ENCODE results near the gene HOXD3.

HOXD3 gene

DNA sequence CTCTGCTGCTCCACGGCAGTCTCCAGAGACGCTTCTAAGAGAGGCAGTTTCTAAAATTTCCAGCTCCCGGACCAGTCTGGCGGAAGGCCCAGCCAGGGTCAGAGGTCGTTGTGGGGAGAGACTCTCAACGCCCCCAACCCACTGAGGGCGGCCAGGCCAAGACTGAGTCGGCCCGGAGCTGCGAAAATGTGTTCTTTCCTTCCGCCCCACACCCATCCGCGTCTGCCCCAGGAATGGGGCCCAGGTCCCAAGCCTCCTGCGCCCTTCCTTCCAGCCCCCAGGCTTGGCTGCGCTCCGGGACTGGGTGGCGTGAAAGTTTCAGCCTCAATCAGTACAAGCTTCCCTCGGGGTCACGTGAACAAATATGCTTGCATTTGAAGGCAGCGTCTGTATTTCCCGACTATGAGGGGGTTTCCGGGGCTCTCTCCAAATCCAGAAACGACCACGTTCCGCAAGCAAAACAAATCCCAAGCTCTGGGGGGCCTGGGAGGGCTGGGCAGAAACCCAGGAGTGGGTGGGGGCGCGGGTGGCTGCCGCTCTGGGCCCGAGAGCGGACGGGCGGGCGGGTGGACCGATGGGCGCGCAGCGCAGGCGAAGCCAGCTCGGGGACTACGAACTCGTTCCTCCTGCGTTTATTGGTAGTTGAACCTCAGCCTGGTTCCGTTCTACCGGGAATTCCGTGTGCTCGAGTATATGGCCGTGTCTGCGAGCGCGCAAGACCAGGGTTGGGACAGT is 3.3 kb downstream of the HOXD3 start:
- TF ChIP-seq, protein P1, sequence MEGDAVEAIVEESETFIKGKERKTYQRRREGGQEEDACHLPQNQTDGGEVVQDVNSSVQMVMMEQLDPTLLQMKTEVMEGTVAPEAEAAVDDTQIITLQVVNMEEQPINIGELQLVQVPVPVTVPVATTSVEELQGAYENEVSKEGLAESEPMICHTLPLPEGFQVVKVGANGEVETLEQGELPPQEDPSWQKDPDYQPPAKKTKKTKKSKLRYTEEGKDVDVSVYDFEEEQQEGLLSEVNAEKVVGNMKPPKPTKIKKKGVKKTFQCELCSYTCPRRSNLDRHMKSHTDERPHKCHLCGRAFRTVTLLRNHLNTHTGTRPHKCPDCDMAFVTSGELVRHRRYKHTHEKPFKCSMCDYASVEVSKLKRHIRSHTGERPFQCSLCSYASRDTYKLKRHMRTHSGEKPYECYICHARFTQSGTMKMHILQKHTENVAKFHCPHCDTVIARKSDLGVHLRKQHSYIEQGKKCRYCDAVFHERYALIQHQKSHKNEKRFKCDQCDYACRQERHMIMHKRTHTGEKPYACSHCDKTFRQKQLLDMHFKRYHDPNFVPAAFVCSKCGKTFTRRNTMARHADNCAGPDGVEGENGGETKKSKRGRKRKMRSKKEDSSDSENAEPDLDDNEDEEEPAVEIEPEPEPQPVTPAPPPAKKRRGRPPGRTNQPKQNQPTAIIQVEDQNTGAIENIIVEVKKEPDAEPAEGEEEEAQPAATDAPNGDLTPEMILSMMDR (IDR thresholded peaks at IDR 0.05; ENCODE audit: low read depth, low read length, poor library complexity, severe bottlenecking), result no peak
- TF ChIP-seq EZH2phosphoT487 (IDR thresholded peaks at IDR 0.05; ENCODE audit: borderline replicate concordance, low read length), result no peak
- Histone ChIP-seq H3K4me2 (ENCODE audit: low read length) (no peak overlapping the region), H3K27me3 (ENCODE audit: control insufficient read depth, low read length) (no peaks in the 10 kb centered on the region)

DNA sequence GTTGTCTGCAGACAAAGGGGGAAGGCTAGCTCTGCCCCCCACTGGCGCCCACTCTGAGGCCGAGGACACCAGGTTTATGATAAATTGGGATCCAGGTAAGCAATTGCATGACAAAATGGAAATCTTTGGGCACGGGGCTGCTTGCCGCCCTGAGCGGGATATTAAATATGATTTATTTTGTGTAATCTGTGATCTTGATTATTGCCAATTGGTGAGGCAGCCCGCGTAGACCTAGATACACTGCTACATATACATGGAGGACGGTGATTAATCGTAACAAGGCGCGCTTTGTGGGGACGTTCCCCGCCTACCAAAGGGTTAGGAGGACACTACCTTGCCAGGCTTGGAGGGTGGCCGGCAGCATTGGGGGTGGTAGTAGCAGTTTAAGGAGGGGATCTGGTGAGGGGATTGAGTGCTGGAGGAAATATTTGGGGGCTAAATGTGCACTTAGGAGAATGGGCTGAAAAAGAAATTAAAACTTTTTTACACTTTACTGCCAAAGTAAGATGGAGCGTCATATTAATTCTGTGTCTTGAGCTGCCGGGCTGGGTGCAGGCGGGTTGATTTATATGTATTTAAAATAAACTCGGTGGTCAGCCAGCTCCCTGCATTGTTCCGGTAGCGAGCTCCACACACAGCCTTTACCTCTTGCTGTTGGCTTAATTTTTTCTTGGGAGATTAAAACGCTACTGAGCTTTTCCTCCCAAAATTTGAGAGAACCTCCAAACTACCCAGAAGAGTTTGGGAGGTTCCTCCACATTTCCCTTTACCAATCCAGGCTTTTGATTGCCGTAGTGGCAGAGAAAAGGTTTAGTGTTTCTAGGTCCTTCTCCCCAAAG is 4.1 kb downstream of the HOXD3 start:
- H3K4me3 ChIP-seq (ENCODE audit: low read length), result no peak overlapping the region
- H3K9me3 ChIP-seq (ENCODE audit: control insufficient read depth, insufficient read depth, low read length), result no peaks in the 10 kb centered on the region; the same call in 1 of the 2 replicates
- no peaks in the 10 kb centered on the region for H3K4me1 ChIP-seq (ENCODE audit: control insufficient read depth, low read length)
- no peaks in the 10 kb centered on the region for H3K27me3 ChIP-seq (ENCODE audit: control insufficient read depth, low read length)
- TF ChIP-seq, protein P1 (IDR thresholded peaks at IDR 0.05; ENCODE audit: low read depth, low read length, poor library complexity, severe bottlenecking), result no peak
- no peak for TF ChIP-seq EZH2phosphoT487 (IDR thresholded peaks at IDR 0.05; ENCODE audit: borderline replicate concordance, low read length)
- H3K9me2 ChIP-seq (replicated peaks; ENCODE audit: control insufficient read depth, low read length), result no peaks in the 10 kb centered on the region
- no peak overlapping the region for H3K27ac ChIP-seq (ENCODE audit: low read depth, low read length)
- H3F3A ChIP-seq (ENCODE audit: control insufficient read depth, insufficient read depth), result no peaks in the 10 kb centered on the region
- no peaks in the 10 kb centered on the region for H3K79me2 ChIP-seq (ENCODE audit: control insufficient read depth, low read length)
- H4K20me1 ChIP-seq (ENCODE audit: control insufficient read depth, insufficient read depth, low read depth, low read length), result no peaks in the 10 kb centered on the region
- no peaks in the 10 kb centered on the region for H3K36me3 ChIP-seq (ENCODE audit: control insufficient read depth, low read length)
- H3K4me2 ChIP-seq (ENCODE audit: low read length), result no peak overlapping the region

More for the DNA sequence above, 3.3 kb downstream of the HOXD3 start:
- H3K4me1 ChIP-seq (ENCODE audit: control insufficient read depth, low read length), result no peaks in the 10 kb centered on the region
- no peak overlapping the region for H3K4me3 ChIP-seq (ENCODE audit: low read length)
- H3K79me2 ChIP-seq (ENCODE audit: control insufficient read depth, low read length), result no peaks in the 10 kb centered on the region
- H3K36me3 ChIP-seq (ENCODE audit: control insufficient read depth, low read length), result no peaks in the 10 kb centered on the region
- no peaks in the 10 kb centered on the region for H3K9me2 ChIP-seq (replicated peaks; ENCODE audit: control insufficient read depth, low read length)
- no peaks in the 10 kb centered on the region; the same call in 1 of the 2 replicates for H3K9me3 ChIP-seq (ENCODE audit: control insufficient read depth, insufficient read depth, low read length)
- no peak overlapping the region for H3K27ac ChIP-seq (ENCODE audit: low read depth, low read length)
- no peaks in the 10 kb centered on the region for H3F3A ChIP-seq (ENCODE audit: control insufficient read depth, insufficient read depth)
- H4K20me1 ChIP-seq (ENCODE audit: control insufficient read depth, insufficient read depth, low read depth, low read length), result no peaks in the 10 kb centered on the region

DNA sequence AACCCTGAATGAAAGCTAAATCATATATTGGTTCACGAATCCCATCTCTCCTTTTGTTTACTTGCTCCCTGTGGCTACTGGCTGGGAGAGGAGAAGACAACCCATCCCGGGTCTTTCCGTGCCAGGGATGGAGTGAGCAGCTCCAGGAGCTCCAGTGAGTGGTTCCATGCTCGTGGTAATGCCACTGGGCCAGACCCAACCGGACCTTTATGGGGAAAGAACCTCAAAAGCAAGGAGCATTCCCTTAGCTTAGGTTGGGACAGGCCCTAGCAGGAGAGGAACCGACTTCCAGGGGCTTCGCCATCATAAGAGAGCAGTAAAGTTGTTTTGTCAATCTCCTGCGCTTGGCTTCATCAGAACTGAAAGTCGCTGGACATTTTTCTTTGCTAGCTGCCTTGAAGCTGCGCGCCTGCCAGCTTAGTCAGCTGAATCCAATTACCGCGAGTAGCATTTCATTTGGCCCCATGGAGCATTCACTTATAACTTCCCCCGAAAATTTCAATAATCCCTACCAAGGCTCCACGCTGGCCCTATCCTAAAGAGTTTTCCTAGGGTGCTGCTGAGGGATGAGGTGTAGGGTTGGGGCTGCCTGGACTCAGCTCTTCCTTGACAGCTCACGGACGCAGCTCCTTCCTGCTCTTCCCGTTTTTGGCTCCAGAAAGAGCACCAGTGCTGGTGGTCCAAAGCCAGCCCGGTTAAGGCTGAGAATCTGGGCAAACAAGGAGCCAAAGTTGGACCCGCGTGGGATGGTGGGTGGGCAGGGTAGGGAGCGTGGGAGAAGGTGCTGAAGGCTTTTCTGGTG is 4.9 kb downstream of the HOXD3 start:
- TF ChIP-seq EZH2phosphoT487 (IDR thresholded peaks at IDR 0.05; ENCODE audit: borderline replicate concordance, low read length), result no peak
- TF ChIP-seq, protein P1 (IDR thresholded peaks at IDR 0.05; ENCODE audit: low read depth, low read length, poor library complexity, severe bottlenecking), result no peak
- H3K4me3 ChIP-seq (ENCODE audit: low read length), result no peak overlapping the region
- H3K4me1 ChIP-seq (ENCODE audit: control insufficient read depth, low read length), result no peaks in the 10 kb centered on the region
- no peak overlapping the region for H3K27ac ChIP-seq (ENCODE audit: low read depth, low read length)
- H3K4me2 ChIP-seq (ENCODE audit: low read length), result no peak overlapping the region
- H3K9me2 ChIP-seq (replicated peaks; ENCODE audit: control insufficient read depth, low read length), result no peaks in the 10 kb centered on the region
- no peaks in the 10 kb centered on the region for H3K36me3 ChIP-seq (ENCODE audit: control insufficient read depth, low read length)
- H3K9me3 ChIP-seq (ENCODE audit: control insufficient read depth, insufficient read depth, low read length), result no peaks in the 10 kb centered on the region; the same call in 1 of the 2 replicates
- no peaks in the 10 kb centered on the region for H3K79me2 ChIP-seq (ENCODE audit: control insufficient read depth, low read length)
- no peaks in the 10 kb centered on the region for H3F3A ChIP-seq (ENCODE audit: control insufficient read depth, insufficient read depth)
- no peaks in the 10 kb centered on the region for H3K27me3 ChIP-seq (ENCODE audit: control insufficient read depth, low read length)
- no peaks in the 10 kb centered on the region for H4K20me1 ChIP-seq (ENCODE audit: control insufficient read depth, insufficient read depth, low read depth, low read length)

All from DOHH2 (cell line).